ENCODE results near the gene OXT.

DNA sequence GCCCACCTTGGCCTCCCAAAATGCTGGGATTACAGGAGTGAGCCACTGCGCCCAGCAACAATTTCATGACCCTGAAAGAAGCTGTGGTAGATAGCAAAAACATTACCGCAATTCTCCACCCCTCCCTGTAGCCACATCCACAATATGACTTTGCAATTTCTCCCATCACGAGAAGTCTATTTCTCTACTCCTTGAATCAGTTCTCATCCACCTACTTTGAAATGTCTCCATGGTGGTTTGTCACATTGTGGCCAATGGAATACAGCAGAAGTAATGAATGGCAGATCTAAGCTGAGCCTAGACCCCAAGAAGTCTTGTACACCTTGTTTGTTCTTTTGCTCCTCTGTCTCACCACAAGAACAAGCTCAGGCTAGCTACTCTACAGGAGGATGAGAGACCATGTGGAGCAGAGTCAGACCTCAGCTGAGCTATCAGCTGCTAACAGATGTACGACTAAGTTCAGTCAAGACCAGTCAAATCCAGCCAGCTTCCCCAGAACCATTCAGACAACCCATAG, 6.3 kb downstream of the OXT start:
- no peak for TF ChIP-seq POLR2A (IDR thresholded peaks at IDR 0.05)
- TF ChIP-seq, protein P1, sequence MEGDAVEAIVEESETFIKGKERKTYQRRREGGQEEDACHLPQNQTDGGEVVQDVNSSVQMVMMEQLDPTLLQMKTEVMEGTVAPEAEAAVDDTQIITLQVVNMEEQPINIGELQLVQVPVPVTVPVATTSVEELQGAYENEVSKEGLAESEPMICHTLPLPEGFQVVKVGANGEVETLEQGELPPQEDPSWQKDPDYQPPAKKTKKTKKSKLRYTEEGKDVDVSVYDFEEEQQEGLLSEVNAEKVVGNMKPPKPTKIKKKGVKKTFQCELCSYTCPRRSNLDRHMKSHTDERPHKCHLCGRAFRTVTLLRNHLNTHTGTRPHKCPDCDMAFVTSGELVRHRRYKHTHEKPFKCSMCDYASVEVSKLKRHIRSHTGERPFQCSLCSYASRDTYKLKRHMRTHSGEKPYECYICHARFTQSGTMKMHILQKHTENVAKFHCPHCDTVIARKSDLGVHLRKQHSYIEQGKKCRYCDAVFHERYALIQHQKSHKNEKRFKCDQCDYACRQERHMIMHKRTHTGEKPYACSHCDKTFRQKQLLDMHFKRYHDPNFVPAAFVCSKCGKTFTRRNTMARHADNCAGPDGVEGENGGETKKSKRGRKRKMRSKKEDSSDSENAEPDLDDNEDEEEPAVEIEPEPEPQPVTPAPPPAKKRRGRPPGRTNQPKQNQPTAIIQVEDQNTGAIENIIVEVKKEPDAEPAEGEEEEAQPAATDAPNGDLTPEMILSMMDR (IDR thresholded peaks at IDR 0.05): no peak
